Activated CD4-positive, alpha-beta memory T cell treated with anti-CD3 and anti-CD28 coated beads for 36 hours (primary cell): ENCODE measurements around the gene NDUFAF7. TPM values are rescaled to one million over a fixed set of nuclear protein-coding genes. Genes with fewer than 3 reads are reported as not detected.
"Not testable (repeated sequence)": the region's sequence is repeated elsewhere in the genome, so short reads cannot be mapped to it uniquely, and the experiment has no call there.

ENCODE experiments used
- CTCF ChIA-PET: fragments of 350-600 bp; sonication (Branson Sonifier 250); formaldehyde crosslinking; loops from one replicate; lab custom pipeline; 2021; ENCODE audit warnings: antibody characterized with exemption, inconsistent platforms; lab: Charles Lee
- POLR2A ChIA-PET: fragments of 350-600 bp; sonication (Branson Sonifier 250); formaldehyde crosslinking; loops from one replicate; lab custom pipeline; 2021; ENCODE audit warnings: antibody characterized with exemption; lab: Charles Lee
- DNase-seq: peaks from one replicate; pipeline ENCODE4 v3.0.0-alpha.2; 2020
- H3K27ac Mint-ChIP-seq: one replicate; pipeline ENCODE4 v1.8.0; 2021; ENCODE audit warnings: mixed read lengths
- H3K27me3 Mint-ChIP-seq: one replicate; pipeline ENCODE4 v1.8.0; 2021; ENCODE audit warnings: mixed read lengths
- H3K36me3 Mint-ChIP-seq: one replicate; pipeline ENCODE4 v1.8.0; 2021; ENCODE audit warnings: mixed read lengths
- H3K4me1 Mint-ChIP-seq: one replicate; pipeline ENCODE4 v1.8.0; 2021; ENCODE audit warnings: low read depth, mixed read lengths
- H3K4me3 Mint-ChIP-seq: one replicate; pipeline ENCODE4 v1.8.0; 2021; ENCODE audit warnings: mild to moderate bottlenecking, mixed read lengths
- H3K9me3 Mint-ChIP-seq: one replicate; pipeline ENCODE4 v1.8.0; 2021; ENCODE audit warnings: mixed read lengths
- intact Hi-C: fragments of 100-400 bp; cut with micrococcal nuclease; formaldehyde crosslinking; loops from one replicate; pipeline ENCODE4 v1.15.1; 2023
- total RNA-seq, 2 experiments: library from RNA; stranded (reverse); gene quantifications; one replicate each; pipeline ENCODE4 v1.2.3, GENCODE V29; 2021

Gene NDUFAF7, protein sequence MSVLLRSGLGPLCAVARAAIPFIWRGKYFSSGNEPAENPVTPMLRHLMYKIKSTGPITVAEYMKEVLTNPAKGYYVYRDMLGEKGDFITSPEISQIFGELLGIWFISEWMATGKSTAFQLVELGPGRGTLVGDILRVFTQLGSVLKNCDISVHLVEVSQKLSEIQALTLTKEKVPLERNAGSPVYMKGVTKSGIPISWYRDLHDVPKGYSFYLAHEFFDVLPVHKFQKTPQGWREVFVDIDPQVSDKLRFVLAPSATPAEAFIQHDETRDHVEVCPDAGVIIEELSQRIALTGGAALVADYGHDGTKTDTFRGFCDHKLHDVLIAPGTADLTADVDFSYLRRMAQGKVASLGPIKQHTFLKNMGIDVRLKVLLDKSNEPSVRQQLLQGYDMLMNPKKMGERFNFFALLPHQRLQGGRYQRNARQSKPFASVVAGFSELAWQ
- 10 to 100 TPM; 22.8 to 23.0 TPM for total RNA-seq

- peak; percentile 95 for DNase-seq
- H3K4me3 Mint-ChIP-seq: no peak within 1 kb of the TSS
- no peaks in the 10 kb centered on the region for H3K27me3 Mint-ChIP-seq
- peaks cover 36% of the 10 kb centered on the region for H3K4me1 Mint-ChIP-seq
- intact Hi-C loops: loop anchor here (1.0 to 5.0 kb wide), 5 partner anchors 13 to 161 kb away; partner anchors contain the start of genes GPATCH11 and HEATR5B
- H3K36me3 Mint-ChIP-seq: peaks cover 29% of the 10 kb centered on the region
- CTCF ChIA-PET: interaction anchor here (1.0 to 1.2 kb wide), 4 partner anchors 12 to 646 kb away, joined by 3 to 4 read pairs (median 3); no protein-coding TSS in a partner anchor
- POLR2A ChIA-PET: interaction anchor here (1.0 to 2.9 kb wide), 11 partner anchors 9 to 148 kb away, joined by 3 to 14 read pairs (median 6); partner anchors contain the start of genes CEBPZOS, EIF2AK2, GPATCH11 and HEATR5B
- no peak within 1 kb of the TSS for H3K27ac Mint-ChIP-seq
- no peaks in the 10 kb centered on the region for H3K9me3 Mint-ChIP-seq
Measured at GRCh38 chr2:37231241-37232130, at the start of gene NDUFAF7, which contains the start of gene CEBPZ. NDUFAF7 (plus strand) TSS chr2:37231658; CDS start chr2:37231706, 48 bp downstream. CEBPZ (minus strand) TSS chr2:37231596; CDS start chr2:37231567, 29 bp downstream.

GRCh38 chr2:37181726-37182684 is 49.5 kb upstream of the NDUFAF7 start:
- Mint-ChIP-seq H3K27ac (no peak overlapping the region), H3K4me1 (no peaks in the 10 kb centered on the region), H3K27me3 (peaks cover 9% of the 10 kb centered on the region), H3K4me3 (no peak overlapping the region), H3K36me3 (no peaks in the 10 kb centered on the region), H3K9me3 (no peaks in the 10 kb centered on the region)
- ChIA-PET POLR2A (interaction anchor here (0.7 kb wide), 1 partner anchor 672 kb away, joined by 3 read pairs; no protein-coding TSS in a partner anchor), CTCF (interaction anchor here (1.0 kb wide), 1 partner anchor 14 kb away, joined by 5 read pairs; no protein-coding TSS in a partner anchor)
- DNase-seq: no peak
- intact Hi-C loops: no loop called here

DNA sequence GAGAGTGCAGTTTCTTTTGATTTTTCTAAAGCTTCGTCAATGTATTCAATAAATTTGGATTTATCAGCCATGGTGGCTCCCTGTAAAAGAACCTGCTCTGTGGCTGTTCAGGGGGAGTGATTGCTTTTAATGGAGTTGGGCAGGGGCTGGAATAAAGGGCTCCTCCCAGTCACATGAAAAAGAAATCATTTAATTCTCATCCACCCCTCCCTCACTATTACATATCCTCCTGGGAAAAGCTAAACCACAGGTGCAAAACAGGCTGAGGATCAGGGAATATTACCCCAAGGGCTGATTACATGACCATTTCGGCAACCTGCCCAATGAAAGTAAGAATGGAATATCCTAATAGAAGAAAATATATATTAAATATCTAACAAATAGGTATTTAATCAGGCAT is 42.9 kb upstream of the NDUFAF7 start, which contains the start of gene SULT6B1:
TSS of gene SULT6B1 (minus strand) at position 101 of the 400 bp plus-strand sequence. CDS start at position 71, 30 bp downstream.
- POLR2A ChIA-PET: interaction anchor here (1.3 kb wide), 1 partner anchor 43 kb away, joined by 3 read pairs; the partner anchor contains the start of genes CEBPZ and NDUFAF7
- no peak within 1 kb of the TSS for H3K4me3 Mint-ChIP-seq
- H3K4me1 Mint-ChIP-seq: peaks cover 2% of the 10 kb centered on the region
- CTCF ChIA-PET: no interaction called here
- no peaks in the 10 kb centered on the region for H3K9me3 Mint-ChIP-seq
- H3K36me3 Mint-ChIP-seq: no peaks in the 10 kb centered on the region
- no peak within 1 kb of the TSS for H3K27ac Mint-ChIP-seq
- peaks cover 6% of the 10 kb centered on the region for H3K27me3 Mint-ChIP-seq
- no peak for DNase-seq
- intact Hi-C loops: loop anchor here (5.0 kb wide), 1 partner anchor 464 kb away; no protein-coding TSS in a partner anchor

DNA sequence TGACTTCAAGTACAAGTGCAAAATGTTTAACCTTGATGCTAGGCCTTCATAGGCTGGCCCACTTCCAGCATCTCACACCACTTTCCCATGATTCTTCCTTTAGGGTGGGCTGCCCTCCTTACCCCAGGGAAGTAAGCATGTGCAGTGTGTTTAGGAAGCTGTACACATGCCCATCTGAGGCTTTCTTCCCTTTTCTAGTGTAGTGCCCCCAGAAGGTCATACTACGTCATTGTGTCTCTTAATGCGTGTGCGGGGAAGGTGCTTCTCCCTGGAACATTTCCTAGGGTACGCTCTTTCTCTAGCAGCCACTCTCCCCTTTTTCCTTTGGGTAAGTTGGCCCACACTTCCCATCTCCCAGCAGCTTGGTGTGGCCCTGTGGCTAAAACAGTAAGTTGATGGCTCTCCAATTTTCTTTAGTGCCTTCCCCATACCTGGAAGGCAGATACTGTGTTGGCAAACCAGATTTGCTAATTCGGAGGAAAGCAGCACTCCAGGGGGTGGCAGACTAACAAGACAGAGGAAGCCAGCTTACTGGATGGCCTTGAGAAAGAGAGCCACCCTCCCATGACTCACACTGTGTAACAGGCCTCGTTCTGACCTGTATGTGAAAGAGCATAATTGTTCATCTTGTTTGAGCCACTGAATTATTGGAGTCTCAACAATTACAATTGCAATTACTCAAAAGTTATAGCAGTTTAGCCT is 41.9 kb upstream of the NDUFAF7 start:
- H3K27me3 Mint-ChIP-seq: peaks cover 6% of the 10 kb centered on the region
- H3K4me1 Mint-ChIP-seq: peaks cover 2% of the 10 kb centered on the region
- no peak overlapping the region for H3K27ac Mint-ChIP-seq
- H3K36me3 Mint-ChIP-seq: no peaks in the 10 kb centered on the region
- POLR2A ChIA-PET: interaction anchor here (1.3 kb wide), 1 partner anchor 42 kb away, joined by 3 read pairs; the partner anchor contains the start of genes CEBPZ and NDUFAF7
- peak; percentile 24 for DNase-seq
- CTCF ChIA-PET: interaction anchor here (1.3 kb wide), 1 partner anchor 20 kb away, joined by 4 read pairs; no protein-coding TSS in a partner anchor
- H3K4me3 Mint-ChIP-seq: no peak overlapping the region
- H3K9me3 Mint-ChIP-seq: no peaks in the 10 kb centered on the region
- intact Hi-C loops: loop anchor here (5.0 kb wide), 1 partner anchor 463 kb away; no protein-coding TSS in a partner anchor

- H3K36me3 Mint-ChIP-seq: no peaks in the 10 kb centered on the region
- no peak overlapping the region for H3K27ac Mint-ChIP-seq
- no peak for DNase-seq
- H3K9me3 Mint-ChIP-seq: no peaks in the 10 kb centered on the region
- peaks cover 6% of the 10 kb centered on the region for H3K27me3 Mint-ChIP-seq
- POLR2A ChIA-PET: no interaction called here
- H3K4me1 Mint-ChIP-seq: peaks cover 3% of the 10 kb centered on the region
- CTCF ChIA-PET: interaction anchor here (1.3 kb wide), 1 partner anchor 21 kb away, joined by 4 read pairs; no protein-coding TSS in a partner anchor
- intact Hi-C loops: no loop called here
- H3K4me3 Mint-ChIP-seq: no peak overlapping the region
Measured at GRCh38 chr2:37190290-37190689, 41.2 kb upstream of the NDUFAF7 start.

GRCh38 chr2:37191253-37191652 is 40.2 kb upstream of the NDUFAF7 start:
- H3K4me1 Mint-ChIP-seq: peaks cover 6% of the 10 kb centered on the region
- ChIA-PET POLR2A (interaction anchor here (0.6 kb wide), 1 partner anchor 197 kb away, joined by 4 read pairs; no protein-coding TSS in a partner anchor), CTCF (no interaction called here)
- H3K4me3 Mint-ChIP-seq: no peak overlapping the region
- intact Hi-C loops: no loop called here
- H3K27me3 Mint-ChIP-seq: peaks cover 7% of the 10 kb centered on the region
- no peaks in the 10 kb centered on the region for H3K9me3 Mint-ChIP-seq
- no peak for DNase-seq
- peaks cover 1% of the 10 kb centered on the region for H3K36me3 Mint-ChIP-seq
- no peak overlapping the region for H3K27ac Mint-ChIP-seq

DNA sequence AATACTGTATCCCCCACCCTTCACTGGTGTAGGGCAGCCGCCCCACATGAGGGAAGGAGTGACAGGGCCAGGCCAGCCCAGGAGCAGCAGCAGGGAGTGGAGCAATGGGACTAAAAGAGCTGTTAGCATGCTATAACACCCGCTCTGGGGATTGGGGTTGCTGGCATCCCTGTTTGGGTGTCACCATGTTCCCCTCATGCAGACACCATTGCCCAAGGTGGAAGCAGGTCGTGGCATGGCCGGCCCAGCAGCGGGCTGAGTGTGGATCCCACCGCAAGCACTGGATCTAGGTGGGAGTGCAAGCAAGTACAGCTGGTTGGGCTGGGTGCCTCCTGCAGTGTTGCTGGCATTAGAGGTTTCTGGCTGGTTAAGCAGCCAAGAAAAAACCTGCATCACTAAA is 39.7 kb upstream of the NDUFAF7 start:
- Mint-ChIP-seq H3K36me3 (peaks cover 4% of the 10 kb centered on the region), H3K9me3 (no peaks in the 10 kb centered on the region), H3K4me3 (no peak overlapping the region), H3K4me1 (peaks cover 8% of the 10 kb centered on the region), H3K27me3 (peaks cover 8% of the 10 kb centered on the region), H3K27ac (no peak overlapping the region)
- intact Hi-C loops: no loop called here
- CTCF ChIA-PET: no interaction called here
- no peak for DNase-seq
- POLR2A ChIA-PET: no interaction called here

GRCh38 chr2:37192551-37192950 is 38.9 kb upstream of the NDUFAF7 start:
- ChIA-PET POLR2A (no interaction called here), CTCF (no interaction called here)
- peaks cover 14% of the 10 kb centered on the region for H3K4me1 Mint-ChIP-seq
- peaks cover 6% of the 10 kb centered on the region for H3K27me3 Mint-ChIP-seq
- H3K36me3 Mint-ChIP-seq: peaks cover 4% of the 10 kb centered on the region
- intact Hi-C loops: no loop called here
- DNase-seq: no peak
- H3K9me3 Mint-ChIP-seq: no peaks in the 10 kb centered on the region
- H3K27ac Mint-ChIP-seq: no peak overlapping the region
- no peak overlapping the region for H3K4me3 Mint-ChIP-seq

DNA sequence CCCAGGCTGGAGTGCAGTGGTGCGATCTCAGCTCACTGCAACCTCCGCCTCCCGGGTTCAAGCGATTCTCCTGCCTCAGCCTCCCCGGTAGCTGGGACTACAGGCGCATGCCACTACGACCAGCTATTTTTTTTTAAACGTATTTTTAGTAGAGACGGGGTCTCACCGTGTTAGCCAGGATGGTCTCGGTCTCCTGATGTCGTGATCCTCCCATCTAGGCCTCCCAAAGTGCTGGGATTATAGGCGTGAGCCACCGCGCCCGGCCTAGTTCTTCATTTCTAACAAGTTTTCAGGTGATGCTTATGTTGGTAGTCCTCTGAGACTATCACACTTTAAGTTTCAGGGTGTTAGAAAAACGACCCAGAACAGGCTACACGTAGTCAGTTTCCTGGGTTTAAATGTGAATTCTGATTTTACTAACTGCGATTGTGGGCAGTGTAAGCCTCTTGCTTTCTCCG is 35.6 kb upstream of the NDUFAF7 start:
- Mint-ChIP-seq H3K4me3 (peak overlapping the region; percentile 99), H3K4me1 (peaks cover 23% of the 10 kb centered on the region), H3K27ac (peak overlapping the region; percentile 98)
- CTCF ChIA-PET: interaction anchor here (0.7 to 0.8 kb wide), 2 partner anchors 27 to 460 kb away, joined by 3 to 4 read pairs; no protein-coding TSS in a partner anchor
- intact Hi-C loops: loop anchor here (1.0 to 2.0 kb wide), 3 partner anchors 27 to 112 kb away; partner anchors contain the start of genes EIF2AK2, GPATCH11 and HEATR5B
- H3K27me3 Mint-ChIP-seq, H3K36me3 Mint-ChIP-seq, POLR2A ChIA-PET, H3K9me3 Mint-ChIP-seq, DNase-seq: not testable (repeated sequence)
